HCT116 (cell line): ENCODE measurements around the gene TARS1. TPM values are rescaled to one million over a fixed set of nuclear protein-coding genes. Genes with fewer than 3 reads are reported as not detected.

ENCODE experiments used
- ATAC-seq: fragments of 200-7000 bp; cut with Tn5 transposase; 2 replicates; pipeline ENCODE4 v1.9.1; 2020; ENCODE audit warnings: mild to moderate bottlenecking, moderate library complexity
- BruUV-seq: library from RNA; stranded (reverse); fragments of 400-500 nt; replicated peaks from 2 replicates; lab custom pipeline; 2021; lab: Mats Ljungman, UMichigan
- CTCF ChIA-PET: fragments of 300-600 bp; sonication (Branson Sonifier 250); formaldehyde crosslinking; loops from one replicate; lab custom pipeline; 2021; ENCODE audit warnings: antibody characterized with exemption; lab: Charles Lee
- POLR2A ChIA-PET: fragments of 300-600, 350-600 bp; sonication (Branson Sonifier 250); formaldehyde crosslinking; loops from one replicate; lab custom pipeline; 2021; ENCODE audit warnings: antibody characterized with exemption; lab: Charles Lee
- RAD21 ChIA-PET, 2 experiments: fragments of 300-600 bp; sonication (Branson Sonifier 250); formaldehyde crosslinking; loops; one replicate each; lab custom pipeline; 2023; ENCODE audit warnings: low total read pairs in 2 of 2; ENCODE audit not compliant: uncharacterized antibody in 2 of 2, unreplicated experiment in 2 of 2, low non-redundant PET in 1 of 2; lab: Charles Lee
- DNase-seq: peaks from one replicate; pipeline ENCODE4 v3.0.0-alpha.2; 2010; ENCODE audit warnings: low read depth, low spot score
- H2AFZ ChIP-seq: fragments of 200-600 bp; shearing (Covaris generic), sonication (generic); 2 replicates; pipeline ENCODE4 v1.6.1; 2017; ENCODE audit warnings: low read depth, mixed run types, mixed read lengths, antibody characterized with exemption, low read length; ENCODE audit not compliant: poor library complexity, severe bottlenecking
- H3K27ac ChIP-seq: 2 replicates; pipeline ENCODE4 v1.5.1; 2012; ENCODE audit warnings: low read depth, low read length
- H3K27me3 ChIP-seq: fragments of 200-600 bp; sonication (generic); 2 replicates; pipeline ENCODE4 v1.6.1; 2016; ENCODE audit warnings: mixed run types, low read length, mixed read lengths; ENCODE audit not compliant: insufficient read depth
- H3K36me3 ChIP-seq, 2 experiments: fragments of 200-500 bp in 1 of 2; fragments of 200-600 bp in 1 of 2; sonication (Bioruptor generic) in 1 of 2; sonication (generic) in 1 of 2; 2 replicates each; pipeline versions ENCODE4 v1.5.1 to v1.6.1; 2014 to 2016; ENCODE audit warnings: low read length in 2 of 2, inconsistent platforms in 1 of 2, mixed read lengths in 1 of 2, mixed run types in 1 of 2; ENCODE audit not compliant: insufficient read depth in 2 of 2, control insufficient read depth in 1 of 2
- H3K4me1 ChIP-seq, 2 experiments: fragments of 200-600 bp in 1 of 2; sonication (generic) in 1 of 2; 2 replicates each; pipeline versions ENCODE4 v1.5.1 to v1.6.1; 2012 to 2017; ENCODE audit warnings: low read length in 2 of 2, inconsistent platforms in 1 of 2, mild to moderate bottlenecking in 1 of 2, mixed read lengths in 1 of 2, mixed run types in 1 of 2, moderate library complexity in 1 of 2; ENCODE audit not compliant: insufficient read depth in 2 of 2, control insufficient read depth in 1 of 2
- H3K4me2 ChIP-seq: fragments of 200-600 bp; sonication (generic); 2 replicates; pipeline ENCODE4 v1.6.1; 2017; ENCODE audit warnings: mixed run types, low read length, mixed read lengths
- H3K4me3 ChIP-seq, 2 experiments: fragments of 200-600 bp in 1 of 2; sonication (generic) in 1 of 2; replicated peaks in 1 of 2; 2 replicates each; pipeline ENCODE4 v1.5.1; 2011 to 2016; ENCODE audit warnings: low read length in 2 of 2, control low read depth in 1 of 2, low read depth in 1 of 2, mild to moderate bottlenecking in 1 of 2, mixed read lengths in 1 of 2, mixed run types in 1 of 2
- H3K79me2 ChIP-seq: fragments of 200-600 bp; sonication (generic); 2 replicates; pipeline ENCODE4 v1.6.1; 2017; ENCODE audit warnings: mild to moderate bottlenecking, mixed run types, low read length, moderate library complexity, mixed read lengths; ENCODE audit not compliant: insufficient read depth
- H3K9ac ChIP-seq: fragments of 200-600 bp; sonication (generic); 2 replicates; pipeline ENCODE4 v1.6.1; 2016; ENCODE audit warnings: low read length, mixed read lengths
- H3K9me2 ChIP-seq: fragments of 200-600 bp; sonication (generic), shearing (Covaris generic); 2 replicates; pipeline ENCODE4 v1.6.1; 2017; ENCODE audit warnings: mixed run types, mild to moderate bottlenecking, moderate library complexity; ENCODE audit not compliant: insufficient read depth
- H3K9me3 ChIP-seq, 2 experiments: fragments of 200-500 bp in 1 of 2; fragments of 200-600 bp in 1 of 2; sonication (Bioruptor generic) in 1 of 2; sonication (generic) in 1 of 2; 2 replicates each; pipeline ENCODE4 v1.6.1; 2014 to 2017; ENCODE audit warnings: low read length in 2 of 2, mixed read lengths in 2 of 2, inconsistent platforms in 1 of 2, low read depth in 1 of 2, mild to moderate bottlenecking in 1 of 2, mixed run types in 1 of 2, moderate library complexity in 1 of 2; ENCODE audit not compliant: control insufficient read depth in 1 of 2, insufficient read depth in 1 of 2
- H4K20me1 ChIP-seq: fragments of 200-600 bp; sonication (generic), shearing (Covaris generic); 2 replicates; pipeline ENCODE4 v1.6.1; 2017; ENCODE audit warnings: mixed run types, mild to moderate bottlenecking, moderate library complexity; ENCODE audit not compliant: insufficient read depth
- CBX3 ChIP-seq: IDR thresholded peaks from 2 replicates; pipeline ENCODE4 v1.6.1; 2012; ENCODE audit warnings: low read depth
- CEBPB ChIP-seq: IDR thresholded peaks from 2 replicates; pipeline ENCODE4 v1.6.1; 2012; ENCODE audit warnings: low read depth
- CTCF ChIP-seq, 3 experiments: fragments of 200-600 bp in 1 of 3; sonication (generic) in 1 of 3; IDR thresholded peaks in 2 of 3; conservative IDR thresholded peaks in 1 of 3; 2 replicates each; pipeline ENCODE4 v1.5.1; 2012 to 2017; ENCODE audit warnings: low read depth in 2 of 3, low read length in 2 of 3, antibody characterized with exemption in 1 of 3, borderline replicate concordance in 1 of 3, control low read depth in 1 of 3, mild to moderate bottlenecking in 1 of 3, mixed read lengths in 1 of 3, mixed run types in 1 of 3, moderate library complexity in 1 of 3; ENCODE audit not compliant: insufficient read depth in 1 of 3
- EGR1 ChIP-seq: IDR thresholded peaks from 2 replicates; pipeline ENCODE4 v1.6.1; 2012; ENCODE audit warnings: low read depth
- JUND ChIP-seq: IDR thresholded peaks from 2 replicates; pipeline ENCODE4 v1.6.1; 2012
- MAX ChIP-seq: IDR thresholded peaks from 2 replicates; pipeline ENCODE4 v1.6.1; 2012
- POLR2AphosphoS5 ChIP-seq: IDR thresholded peaks from 2 replicates; pipeline ENCODE4 v1.6.1; 2011; ENCODE audit warnings: mild to moderate bottlenecking, low read depth, low read length, moderate library complexity
- RAD21 ChIP-seq: IDR thresholded peaks from 2 replicates; pipeline ENCODE4 v1.6.1; 2012; ENCODE audit warnings: low read depth, mild to moderate bottlenecking
- TCF7L2 ChIP-seq: IDR thresholded peaks from 2 replicates; pipeline ENCODE4 v1.7.0; 2011; ENCODE audit warnings: borderline replicate concordance, inconsistent platforms; ENCODE audit not compliant: insufficient read depth, insufficient read length; ENCODE audit errors: extremely low read depth
- intact Hi-C: fragments of 100-400 bp; cut with micrococcal nuclease; formaldehyde crosslinking; loops from 2 replicates; pipeline ENCODE4 v1.10.0; 2022
- total RNA-seq: library from RNA; stranded (reverse); gene quantifications from one replicate; pipeline ENCODE4 v1.2.1, GENCODE V29; 2021; ENCODE audit not compliant: unreplicated experiment

TARS1 gene
- total RNA-seq, 1 experiment from 2014 or later: 291 TPM

DNA sequence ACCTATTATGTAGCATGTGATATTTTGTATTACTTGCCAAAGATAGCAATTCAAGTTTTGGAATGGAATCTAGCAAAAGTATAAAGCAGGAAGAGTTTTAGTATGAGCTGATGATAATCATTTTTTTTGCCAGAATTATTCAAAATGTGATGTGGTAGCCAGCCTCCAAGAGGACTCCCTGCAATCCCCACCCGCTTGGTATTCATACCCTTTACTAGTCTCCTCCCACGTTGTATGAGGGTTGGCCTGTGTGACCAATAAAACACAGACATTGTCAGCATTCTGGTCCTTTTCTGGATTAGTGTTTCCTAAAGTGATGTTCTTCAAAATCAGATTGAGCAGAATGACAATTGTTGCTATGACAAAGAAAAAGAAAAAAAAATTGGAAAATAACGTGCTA lies 63.8 kb downstream of the TARS1 start (continued):
- no peak for TF ChIP-seq CTCF (IDR thresholded peaks at IDR 0.05 in 2 of 3, conservative IDR thresholded peaks at IDR 0.05 in 1 of 3; ENCODE audit: borderline replicate concordance in 1 of 3, insufficient read depth in 1 of 3, low read depth in 2 of 3, low read length in 2 of 3)
- TF ChIP-seq JUND: no peak
- no peak for TF ChIP-seq CEBPB
- TF ChIP-seq RAD21: no peak
- TF ChIP-seq EGR1: no peak
- TF ChIP-seq POLR2AphosphoS5: no peak
- TF ChIP-seq CBX3: no peak
- TF ChIP-seq, all 23 proteins: peak for 0

DNA sequence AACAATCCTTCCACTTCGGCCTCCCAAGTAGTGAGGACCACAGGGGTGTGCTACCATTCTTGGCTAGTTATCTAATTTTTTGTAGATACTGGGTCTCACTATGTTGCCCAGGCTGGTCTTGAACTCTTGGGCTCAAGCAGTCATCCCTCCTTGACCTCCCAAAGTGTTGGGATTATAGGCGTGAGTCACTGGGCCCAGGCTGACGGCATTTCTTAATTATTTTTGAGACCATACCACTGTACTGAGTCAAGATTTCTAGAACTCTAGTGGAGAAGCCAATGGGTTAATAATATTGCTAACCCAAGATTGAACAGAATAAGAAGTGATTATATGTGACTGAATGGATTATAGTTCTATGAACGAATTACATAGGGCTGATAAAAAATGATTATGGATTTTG lies 66.7 kb downstream of the TARS1 start:
- no TSS peak for BruUV-seq
- Histone ChIP-seq H4K20me1 (no peaks in the 10 kb centered on the region), H3K9me2 (no peaks in the 10 kb centered on the region), H3K27me3 (no peaks in the 10 kb centered on the region)
- ATAC-seq: no peak
- TF ChIP-seq MAX (no peak), CBX3 (no peak), RAD21 (no peak), TCF7L2 (no peak)
- TF ChIP-seq, all 23 proteins: peak for 0
- Histone ChIP-seq H3K9me3 (no peaks in the 10 kb centered on the region), H3K36me3 (no peaks in the 10 kb centered on the region), H3K4me1 (no peaks in the 10 kb centered on the region), H3K27ac (no peak overlapping the region), H3K9ac (no peak overlapping the region), H2AFZ (no peak overlapping the region), H3K79me2 (no peaks in the 10 kb centered on the region), H3K4me2 (no peak overlapping the region), H3K4me3 (no peak overlapping the region)
- ChIA-PET RAD21 (no interaction called here), POLR2A (no interaction called here), CTCF (no interaction called here)
- DNase-seq: no peak
- intact Hi-C loops: no loop called here
